GM18520 (cell line): ENCODE data around the gene SYCE1L.
"Not testable (repeated sequence)": the region's sequence is repeated elsewhere in the genome, so short reads cannot be mapped to it uniquely, and the experiment has no call there.

Experiments used
- ATAC-seq: cut with Tn5 transposase; IDR thresholded peaks from one replicate; pipeline ENCODE4 v1.9.1; 2021; ENCODE audit not compliant: unreplicated experiment

Gene SYCE1L

GRCh38 chr16:77199211-77199610 is at the start of gene SYCE1L:
Gene SYCE1L, plus strand, starts transcription at chr16:77199408. Its CDS starts 44 bp downstream, at chr16:77199452.
- ATAC-seq: no peak

GRCh38 chr16:77157346-77158058 is 41.7 kb upstream of the SYCE1L start:
- no peak for ATAC-seq

- ATAC-seq: no peak
Measured at GRCh38 chr16:77158293-77158692, 40.9 kb upstream of the SYCE1L start.

- ATAC-seq: no peak
Measured at GRCh38 chr16:77165006-77165405, 34.2 kb upstream of the SYCE1L start.

- ATAC-seq: not testable (repeated sequence)
Measured at GRCh38 chr16:77165536-77166236, 33.5 kb upstream of the SYCE1L start.

- no peak for ATAC-seq
Measured at GRCh38 chr16:77166726-77167125, 32.5 kb upstream of the SYCE1L start.

- ATAC-seq: no peak
Measured at GRCh38 chr16:77168901-77169300, 30.3 kb upstream of the SYCE1L start.

GRCh38 chr16:77169650-77170236 is 29.5 kb upstream of the SYCE1L start:
- ATAC-seq: peak; percentile 63

- ATAC-seq: no peak
Measured at GRCh38 chr16:77170805-77171204, 28.4 kb upstream of the SYCE1L start.

GRCh38 chr16:77171745-77172635 is 27.2 kb upstream of the SYCE1L start:
- peak; percentile 66 for ATAC-seq

GRCh38 chr16:77172951-77173350 is 26.3 kb upstream of the SYCE1L start:
- no peak for ATAC-seq

GRCh38 chr16:77183137-77183536 is 16.1 kb upstream of the SYCE1L start:
- no peak for ATAC-seq

GRCh38 chr16:77186298-77186697 is 12.9 kb upstream of the SYCE1L start:
- ATAC-seq: not testable (repeated sequence)

GRCh38 chr16:77190190-77190477 is 9.1 kb upstream of the SYCE1L start:
- ATAC-seq: no peak

- ATAC-seq: peak; percentile 91
Measured at GRCh38 chr16:77190478-77191258, 8.5 kb upstream of the SYCE1L start, which contains the start of gene MON1B. Gene MON1B, plus strand, starts transcription at chr16:77191190. Its CDS starts 296 bp downstream, at chr16:77191486.

GRCh38 chr16:77191259-77191969 is 7.8 kb upstream of the SYCE1L start:
- no peak for ATAC-seq

GRCh38 chr16:77193377-77193776 is 5.8 kb upstream of the SYCE1L start:
- no peak for ATAC-seq

GRCh38 chr16:77194295-77195231 is 4.6 kb upstream of the SYCE1L start:
- no peak for ATAC-seq

GRCh38 chr16:77195411-77195810 is 3.8 kb upstream of the SYCE1L start:
- ATAC-seq: no peak
